Left ventricle myocardium superior (tissue), 1 donor: ENCODE data around the gene HEPHL1. TPM values are rescaled to one million over a fixed set of nuclear protein-coding genes. Genes with fewer than 3 reads are reported as not detected.

Experiments
- total RNA-seq: library from RNA; stranded (reverse); fragmentation: NEBNext Ultra II Directional; extraction: Animal tissue kit (Norgen Biotek cat#: 25700); gene quantifications from one replicate; pipeline ENCODE4 v1.2.1, GENCODE V29; 2021
- donor health status: DM: no; HTN: yes; CAD: no; lungs with severe emphysema.

HEPHL1 gene
- total RNA-seq, 1 donor from 2014 or later: not detected

Other genes starting within 250 kb of the HEPHL1 start
- gene MED17, start 237.1 kb upstream of the HEPHL1 start, total RNA-seq: 20.3 TPM
- not detected for gene VSTM5, start 170.7 kb upstream of the HEPHL1 start, total RNA-seq
- gene PANX1, start 107.5 kb downstream of the HEPHL1 start, total RNA-seq: 17.4 TPM